BE2C (cell line): ENCODE data around the gene CPT2.

ENCODE experiments used
- DNase-seq: peaks from one replicate; pipeline ENCODE4 v3.0.0-alpha.2; 2020
- H3K27me3 ChIP-seq: fragments of 250-450 bp; sonication (Bioruptor Pico); 2 replicates; pipeline ENCODE4 v1.5.1; 2020; ENCODE audit warnings: mild to moderate bottlenecking
- H3K36me3 ChIP-seq: fragments of 250-450 bp; sonication (Bioruptor Pico); 2 replicates; pipeline ENCODE4 v1.5.1; 2020; ENCODE audit warnings: mild to moderate bottlenecking
- H3K4me1 ChIP-seq: fragments of 250-450 bp; sonication (Bioruptor Pico); 2 replicates; pipeline ENCODE4 v1.5.1; 2020
- H3K4me3 ChIP-seq: 2 replicates; pipeline ENCODE4 v1.5.1; 2011; ENCODE audit warnings: low read depth, low read length
- H3K9me3 ChIP-seq: fragments of 250-450 bp; sonication (Bioruptor Pico); 2 replicates; pipeline ENCODE4 v1.5.1; 2020
- CTCF ChIP-seq: IDR thresholded peaks from 2 replicates; pipeline ENCODE4 v1.5.1; 2012; ENCODE audit warnings: mild to moderate bottlenecking, low read depth, low read length

The CPT2 gene

GRCh38 chr1:53155945-53156344, 40.7 kb upstream of the CPT2 start:
- Histone ChIP-seq H3K36me3 (no peaks in the 10 kb centered on the region), H3K27me3 (no peaks in the 10 kb centered on the region), H3K4me1 (no peaks in the 10 kb centered on the region), H3K9me3 (no peaks in the 10 kb centered on the region), H3K4me3 (no peak overlapping the region)
- DNase-seq = no peak
- no peak for TF ChIP-seq CTCF

- H3K36me3 ChIP-seq = no peaks in the 10 kb centered on the region
- no peak for DNase-seq
- no peaks in the 10 kb centered on the region for H3K9me3 ChIP-seq
- no peak overlapping the region for H3K4me3 ChIP-seq
- H3K27me3 ChIP-seq = no peaks in the 10 kb centered on the region
- no peak for TF ChIP-seq CTCF
- H3K4me1 ChIP-seq = no peaks in the 10 kb centered on the region
Observed at GRCh38 chr1:53156783-53157182, 39.8 kb upstream of the CPT2 start.

GRCh38 chr1:53158900-53159299, 37.7 kb upstream of the CPT2 start:
- DNase-seq = no peak
- no peaks in the 10 kb centered on the region for H3K9me3 ChIP-seq
- H3K36me3 ChIP-seq = no peaks in the 10 kb centered on the region
- no peaks in the 10 kb centered on the region for H3K27me3 ChIP-seq
- no peaks in the 10 kb centered on the region for H3K4me1 ChIP-seq
- no peak for TF ChIP-seq CTCF
- no peak overlapping the region for H3K4me3 ChIP-seq

- H3K27me3 ChIP-seq = no peaks in the 10 kb centered on the region
- no peak for DNase-seq
- H3K4me3 ChIP-seq = no peak overlapping the region
- H3K9me3 ChIP-seq = no peaks in the 10 kb centered on the region
- H3K4me1 ChIP-seq = no peaks in the 10 kb centered on the region
- no peaks in the 10 kb centered on the region for H3K36me3 ChIP-seq
- no peak for TF ChIP-seq CTCF
Observed at GRCh38 chr1:53160924-53161378, 35.7 kb upstream of the CPT2 start.

- TF ChIP-seq CTCF = no peak
Observed at GRCh38 chr1:53162621-53163020, 34.0 kb upstream of the CPT2 start.

GRCh38 chr1:53163291-53163768, 33.3 kb upstream of the CPT2 start:
- no peak for DNase-seq
- H3K4me1 ChIP-seq = no peaks in the 10 kb centered on the region
- TF ChIP-seq CTCF = no peak

More at GRCh38 chr1:53162621-53163020, 34.0 kb upstream of the CPT2 start:
- H3K9me3 ChIP-seq = no peaks in the 10 kb centered on the region
- no peak overlapping the region for H3K4me3 ChIP-seq
- no peaks in the 10 kb centered on the region for H3K36me3 ChIP-seq
- DNase-seq = no peak
- no peaks in the 10 kb centered on the region for H3K27me3 ChIP-seq
- H3K4me1 ChIP-seq = no peaks in the 10 kb centered on the region

More at GRCh38 chr1:53163291-53163768, 33.3 kb upstream of the CPT2 start:
- no peaks in the 10 kb centered on the region for H3K27me3 ChIP-seq
- no peaks in the 10 kb centered on the region for H3K9me3 ChIP-seq
- no peak overlapping the region for H3K4me3 ChIP-seq
- H3K36me3 ChIP-seq = no peaks in the 10 kb centered on the region
